ENCODE data around the gene CTDSPL. TPM values are rescaled to one million over a fixed set of nuclear protein-coding genes. Genes with fewer than 3 reads are reported as not detected.

CTDSPL gene
- total RNA-seq, 2 donors from 2014 or later, result 75.0 to 76.7 TPM

DNA sequence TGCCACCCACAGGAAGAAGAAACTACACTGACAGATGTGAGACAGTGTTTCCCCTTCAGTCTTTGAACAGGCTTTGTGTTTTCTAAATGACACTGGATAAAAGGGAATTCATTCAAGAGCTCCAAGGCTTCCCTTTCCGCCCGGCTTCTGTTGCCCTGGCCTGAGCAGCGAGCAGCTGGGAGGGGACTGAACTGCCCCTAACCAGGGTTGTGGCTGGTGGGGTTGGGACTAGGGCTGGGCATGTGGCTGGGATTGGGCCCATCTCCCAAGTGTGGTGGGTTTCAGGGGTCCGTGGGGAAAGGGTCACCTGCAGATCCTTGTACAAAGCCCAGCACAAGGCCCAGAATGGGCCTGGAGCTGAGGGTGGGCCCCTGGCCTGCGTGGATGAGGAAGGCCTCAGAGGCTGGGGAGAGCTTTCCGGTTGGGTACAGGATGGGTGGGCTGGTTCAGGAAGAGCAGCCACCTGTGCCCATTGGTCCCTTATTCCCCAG lies 139.3 kb downstream of the CTDSPL start:
- no peak overlapping the region for H3K4me3 ChIP-seq
- H3K4me1 ChIP-seq, result peaks cover 31% of the 10 kb centered on the region
- H3K27ac ChIP-seq, result no peak overlapping the region
- H3K9ac ChIP-seq (ENCODE audit: low read depth in 2 of 2, low read length in 2 of 2), result no peak overlapping the region
- intact Hi-C loops (cut with DNase I), result no loop called here
- no peaks in the 10 kb centered on the region for H3K27me3 ChIP-seq
- H3K9me3 ChIP-seq, result no peaks in the 10 kb centered on the region
- DNase-seq, result no peak
- TF ChIP-seq CTCF (IDR thresholded peaks at IDR 0.05), result no peak
- peaks cover 9% of the 10 kb centered on the region for H3K36me3 ChIP-seq

DNA sequence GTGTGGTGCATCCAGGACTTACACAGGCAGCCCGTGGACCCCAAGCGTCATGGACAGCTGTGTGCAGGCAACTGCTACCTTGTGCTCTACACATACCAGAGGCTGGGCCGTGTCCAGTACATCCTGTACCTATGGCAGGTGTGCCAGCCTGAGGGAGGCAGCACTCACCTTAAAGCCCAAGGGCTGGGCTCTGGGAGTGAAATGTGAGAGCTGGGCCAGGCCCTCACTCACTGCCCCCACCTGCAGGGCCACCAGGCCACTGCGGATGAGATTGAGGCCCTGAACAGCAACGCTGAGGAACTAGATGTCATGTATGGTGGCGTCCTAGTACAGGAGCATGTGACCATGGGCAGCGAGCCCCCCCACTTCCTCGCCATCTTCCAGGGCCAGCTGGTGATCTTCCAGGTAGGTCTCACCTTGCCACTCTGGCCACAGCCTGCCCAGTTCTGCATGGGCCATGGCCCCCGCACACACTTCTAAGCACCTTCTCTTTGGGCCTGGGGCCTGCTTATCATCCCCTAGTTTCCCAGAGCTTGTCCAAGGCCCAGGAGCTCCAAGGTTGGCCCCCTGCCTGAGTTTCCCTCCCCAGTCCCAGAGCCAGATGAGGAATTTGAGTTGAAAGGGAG lies 139.9 kb downstream of the CTDSPL start:
- no peak for DNase-seq
- Histone ChIP-seq H3K4me3 (no peak overlapping the region), H3K4me1 (peaks cover 31% of the 10 kb centered on the region), H3K9ac (ENCODE audit: low read depth in 2 of 2, low read length in 2 of 2) (no peak overlapping the region), H3K27ac (no peak overlapping the region), H3K27me3 (no peaks in the 10 kb centered on the region), H3K36me3 (peaks cover 9% of the 10 kb centered on the region), H3K9me3 (no peaks in the 10 kb centered on the region)
- TF ChIP-seq CTCF (IDR thresholded peaks at IDR 0.05), result no peak
- intact Hi-C loops (cut with DNase I), result no loop called here

DNA sequence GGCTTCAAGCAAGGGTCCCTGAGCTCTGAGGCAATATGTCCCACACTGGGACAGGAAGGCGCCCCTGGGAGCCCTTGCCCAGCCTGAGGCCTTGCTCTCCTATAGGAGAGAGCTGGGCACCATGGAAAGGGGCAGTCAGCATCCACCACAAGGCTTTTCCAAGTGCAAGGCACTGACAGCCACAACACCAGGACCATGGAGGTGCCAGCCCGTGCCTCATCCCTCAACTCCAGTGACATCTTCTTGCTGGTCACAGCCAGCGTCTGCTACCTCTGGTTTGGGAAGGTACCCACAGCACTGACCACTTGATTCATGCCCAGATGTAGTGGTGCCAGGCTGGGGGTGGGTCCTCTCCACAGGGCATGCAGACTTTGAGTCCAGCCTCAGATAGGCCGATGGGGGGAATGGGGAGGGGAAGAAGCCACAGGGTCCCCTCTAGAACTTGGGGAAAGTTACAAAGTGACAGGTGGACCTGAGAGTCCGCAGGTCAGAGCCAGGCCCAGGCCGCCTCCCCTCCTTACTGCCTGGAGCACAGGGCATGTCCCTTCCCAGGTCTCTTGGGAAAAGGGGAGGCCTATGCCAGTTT lies 140.7 kb downstream of the CTDSPL start:
- no peak for DNase-seq
- Histone ChIP-seq H3K4me1 (peaks cover 31% of the 10 kb centered on the region), H3K4me3 (no peak overlapping the region), H3K36me3 (peaks cover 9% of the 10 kb centered on the region), H3K9me3 (no peaks in the 10 kb centered on the region), H3K9ac (ENCODE audit: low read depth in 2 of 2, low read length in 2 of 2) (peak overlapping the region in 1 of 2 donors; percentile 85), H3K27me3 (no peaks in the 10 kb centered on the region), H3K27ac (peak overlapping the region; percentile 85)
- no peak for TF ChIP-seq CTCF (IDR thresholded peaks at IDR 0.05)
- intact Hi-C loops (cut with DNase I), result no loop called here

- peaks cover 9% of the 10 kb centered on the region for H3K36me3 ChIP-seq
Observed at GRCh38 chr3:38002940-38003339, 141.3 kb downstream of the CTDSPL start.

DNA sequence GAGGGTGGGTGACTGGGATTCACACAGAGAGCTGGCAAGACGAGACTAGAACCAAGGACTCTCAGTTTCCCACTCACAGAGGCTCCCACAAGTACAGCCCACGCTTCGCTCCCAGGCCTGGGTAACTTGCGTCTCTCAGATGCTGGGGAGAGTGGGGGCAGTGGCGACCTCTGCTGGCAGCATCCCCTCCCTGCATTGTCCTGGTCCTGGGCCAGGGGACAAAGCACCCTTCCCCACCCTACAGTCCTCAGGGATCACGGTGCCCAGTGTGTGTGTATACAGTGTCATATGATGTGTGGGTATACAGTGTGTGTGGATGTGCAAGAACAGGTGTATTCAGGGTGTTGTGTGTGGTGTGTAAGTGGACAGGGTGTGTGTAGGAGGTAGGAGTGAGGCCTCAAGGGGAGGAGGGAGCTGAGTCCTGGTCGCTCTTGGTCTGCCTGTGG lies 141.7 kb downstream of the CTDSPL start:
- peak overlapping the region in 1 of 2 donors; percentile 85 for H3K9ac ChIP-seq (ENCODE audit: low read depth in 2 of 2, low read length in 2 of 2)
- intact Hi-C loops (cut with DNase I), result no loop called here
- TF ChIP-seq CTCF (IDR thresholded peaks at IDR 0.05), result peak; percentile 92
- no peaks in the 10 kb centered on the region for H3K27me3 ChIP-seq
- peaks cover 22% of the 10 kb centered on the region for H3K4me1 ChIP-seq
- no peak overlapping the region for H3K4me3 ChIP-seq
- no peaks in the 10 kb centered on the region for H3K9me3 ChIP-seq
- H3K27ac ChIP-seq, result peak overlapping the region; percentile 85
- DNase-seq, result peak; percentile 78
- peaks cover 9% of the 10 kb centered on the region for H3K36me3 ChIP-seq

More at GRCh38 chr3:38002940-38003339, 141.3 kb downstream of the CTDSPL start:
- no peak for TF ChIP-seq CTCF (IDR thresholded peaks at IDR 0.05)
- Histone ChIP-seq H3K9ac (ENCODE audit: low read depth in 2 of 2, low read length in 2 of 2) (peak overlapping the region in 1 of 2 donors; percentile 85), H3K4me3 (no peak overlapping the region), H3K27me3 (no peaks in the 10 kb centered on the region), H3K9me3 (no peaks in the 10 kb centered on the region), H3K27ac (peak overlapping the region; percentile 85), H3K4me1 (peaks cover 26% of the 10 kb centered on the region)
- DNase-seq, result no peak
- intact Hi-C loops (cut with DNase I), result no loop called here
